Ovary (tissue), 3 donors: ENCODE data around the gene TJP1.

Experiments used
- EP300 ChIP-seq: sonication (generic); formaldehyde crosslinking; IDR thresholded peaks from one replicate; pipeline ENCODE4 v1.6.1; 2017; ENCODE audit warnings: antibody characterized with exemption
- POLR2A ChIP-seq: fragments of 450-650 bp; IDR thresholded peaks from one replicate; pipeline ENCODE4 v1.6.1; 2017; ENCODE audit warnings: antibody characterized with exemption, mild to moderate bottlenecking, moderate library complexity
- TF ChIP-seq, protein P1 (sequence below), 3 donors: fragments of 450-650 bp in 2 of 3; fragments of 200-600 bp in 1 of 3; IDR thresholded peaks; one replicate each; pipeline versions ENCODE4 v1.5.1 to v1.8.0; 2016 to 2022; ENCODE audit warnings: antibody characterized with exemption in 3 of 3, mild to moderate bottlenecking in 1 of 3
- donor health status: DM: no; HTN: no; CAD: no.

DNA sequence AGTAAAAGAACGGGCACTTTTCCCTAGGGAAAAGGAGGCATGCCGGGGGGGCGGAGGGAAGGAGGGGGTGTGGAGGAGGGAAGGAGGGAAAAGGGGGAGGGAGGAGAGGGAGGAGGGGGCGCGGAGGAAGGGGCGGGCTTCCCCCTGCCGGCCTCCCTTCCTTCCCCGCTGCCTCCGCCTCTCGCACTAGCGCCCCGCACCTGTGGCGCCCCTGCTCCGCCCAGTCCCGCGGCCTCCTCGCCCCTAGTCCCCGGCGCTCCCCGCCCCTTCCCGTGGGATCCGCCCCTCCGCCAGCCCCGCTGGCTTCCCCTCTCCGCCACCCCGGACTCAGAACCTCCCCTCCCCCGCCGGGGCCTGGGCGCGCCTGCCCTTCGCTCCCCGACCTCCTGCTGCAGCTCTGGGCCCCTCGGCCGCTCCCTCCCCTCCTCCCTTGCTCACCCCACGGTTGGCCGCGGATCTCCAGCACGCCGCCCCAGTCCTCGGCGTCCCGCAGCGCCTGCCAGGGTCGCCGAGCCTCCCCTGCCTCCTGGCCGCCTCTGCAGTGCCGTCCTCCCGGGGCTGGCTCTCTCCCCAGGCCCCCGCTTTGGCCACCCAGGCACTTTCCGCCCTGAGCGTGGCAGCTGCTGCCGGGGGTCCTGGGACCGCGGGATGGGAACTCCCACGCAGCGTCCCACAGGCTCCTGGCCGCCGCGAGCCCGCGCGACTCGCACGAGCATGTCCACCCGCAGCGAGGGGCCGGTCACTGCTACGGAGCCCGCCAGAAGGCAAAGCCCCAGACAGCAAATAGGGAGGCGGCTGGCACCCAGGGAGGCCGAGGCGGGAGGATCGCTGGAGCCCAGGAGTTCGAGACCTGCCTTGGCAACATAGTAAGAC, 147.4 kb downstream of the TJP1 start:
- TF ChIP-seq, protein P1, sequence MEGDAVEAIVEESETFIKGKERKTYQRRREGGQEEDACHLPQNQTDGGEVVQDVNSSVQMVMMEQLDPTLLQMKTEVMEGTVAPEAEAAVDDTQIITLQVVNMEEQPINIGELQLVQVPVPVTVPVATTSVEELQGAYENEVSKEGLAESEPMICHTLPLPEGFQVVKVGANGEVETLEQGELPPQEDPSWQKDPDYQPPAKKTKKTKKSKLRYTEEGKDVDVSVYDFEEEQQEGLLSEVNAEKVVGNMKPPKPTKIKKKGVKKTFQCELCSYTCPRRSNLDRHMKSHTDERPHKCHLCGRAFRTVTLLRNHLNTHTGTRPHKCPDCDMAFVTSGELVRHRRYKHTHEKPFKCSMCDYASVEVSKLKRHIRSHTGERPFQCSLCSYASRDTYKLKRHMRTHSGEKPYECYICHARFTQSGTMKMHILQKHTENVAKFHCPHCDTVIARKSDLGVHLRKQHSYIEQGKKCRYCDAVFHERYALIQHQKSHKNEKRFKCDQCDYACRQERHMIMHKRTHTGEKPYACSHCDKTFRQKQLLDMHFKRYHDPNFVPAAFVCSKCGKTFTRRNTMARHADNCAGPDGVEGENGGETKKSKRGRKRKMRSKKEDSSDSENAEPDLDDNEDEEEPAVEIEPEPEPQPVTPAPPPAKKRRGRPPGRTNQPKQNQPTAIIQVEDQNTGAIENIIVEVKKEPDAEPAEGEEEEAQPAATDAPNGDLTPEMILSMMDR (IDR thresholded peaks at IDR 0.05): no peak
- TF ChIP-seq POLR2A (no peak), EP300 (no peak)
